AG09319 (cell line): Measurements from ENCODE around the gene SEMA3C.

Source experiments
- DNase-seq: peaks from one replicate; pipeline ENCODE4 v3.0.0-alpha.2; 2010; ENCODE audit warnings: low read depth; ENCODE audit errors: extremely low read depth
- TF ChIP-seq, protein P1 (sequence below): IDR thresholded peaks from 2 replicates; pipeline ENCODE4 v1.5.1; 2011; ENCODE audit warnings: low read depth, mild to moderate bottlenecking, inconsistent platforms, low read length, moderate library complexity

Gene SEMA3C

DNA sequence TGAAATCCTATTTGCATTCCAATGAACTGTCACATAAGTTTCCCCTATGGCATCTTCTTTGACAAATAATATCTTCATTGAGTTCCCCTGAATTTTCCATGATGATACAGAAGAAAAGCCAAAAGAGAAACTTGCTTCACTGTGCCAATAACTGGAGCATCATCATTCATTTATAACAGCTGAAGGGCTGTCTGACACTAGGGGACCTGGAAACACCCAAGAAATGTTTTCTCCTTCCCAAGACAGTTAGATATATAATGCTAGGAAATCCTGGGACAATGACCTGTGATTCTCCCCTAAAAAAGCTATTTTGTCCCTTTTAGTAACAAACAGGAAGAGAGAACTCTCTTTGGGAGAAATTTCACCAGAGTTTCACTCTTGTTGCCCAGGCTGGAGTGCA is 133.6 kb downstream of the SEMA3C start:
- TF ChIP-seq, protein P1, sequence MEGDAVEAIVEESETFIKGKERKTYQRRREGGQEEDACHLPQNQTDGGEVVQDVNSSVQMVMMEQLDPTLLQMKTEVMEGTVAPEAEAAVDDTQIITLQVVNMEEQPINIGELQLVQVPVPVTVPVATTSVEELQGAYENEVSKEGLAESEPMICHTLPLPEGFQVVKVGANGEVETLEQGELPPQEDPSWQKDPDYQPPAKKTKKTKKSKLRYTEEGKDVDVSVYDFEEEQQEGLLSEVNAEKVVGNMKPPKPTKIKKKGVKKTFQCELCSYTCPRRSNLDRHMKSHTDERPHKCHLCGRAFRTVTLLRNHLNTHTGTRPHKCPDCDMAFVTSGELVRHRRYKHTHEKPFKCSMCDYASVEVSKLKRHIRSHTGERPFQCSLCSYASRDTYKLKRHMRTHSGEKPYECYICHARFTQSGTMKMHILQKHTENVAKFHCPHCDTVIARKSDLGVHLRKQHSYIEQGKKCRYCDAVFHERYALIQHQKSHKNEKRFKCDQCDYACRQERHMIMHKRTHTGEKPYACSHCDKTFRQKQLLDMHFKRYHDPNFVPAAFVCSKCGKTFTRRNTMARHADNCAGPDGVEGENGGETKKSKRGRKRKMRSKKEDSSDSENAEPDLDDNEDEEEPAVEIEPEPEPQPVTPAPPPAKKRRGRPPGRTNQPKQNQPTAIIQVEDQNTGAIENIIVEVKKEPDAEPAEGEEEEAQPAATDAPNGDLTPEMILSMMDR = no peak
- DNase-seq = no peak

DNA sequence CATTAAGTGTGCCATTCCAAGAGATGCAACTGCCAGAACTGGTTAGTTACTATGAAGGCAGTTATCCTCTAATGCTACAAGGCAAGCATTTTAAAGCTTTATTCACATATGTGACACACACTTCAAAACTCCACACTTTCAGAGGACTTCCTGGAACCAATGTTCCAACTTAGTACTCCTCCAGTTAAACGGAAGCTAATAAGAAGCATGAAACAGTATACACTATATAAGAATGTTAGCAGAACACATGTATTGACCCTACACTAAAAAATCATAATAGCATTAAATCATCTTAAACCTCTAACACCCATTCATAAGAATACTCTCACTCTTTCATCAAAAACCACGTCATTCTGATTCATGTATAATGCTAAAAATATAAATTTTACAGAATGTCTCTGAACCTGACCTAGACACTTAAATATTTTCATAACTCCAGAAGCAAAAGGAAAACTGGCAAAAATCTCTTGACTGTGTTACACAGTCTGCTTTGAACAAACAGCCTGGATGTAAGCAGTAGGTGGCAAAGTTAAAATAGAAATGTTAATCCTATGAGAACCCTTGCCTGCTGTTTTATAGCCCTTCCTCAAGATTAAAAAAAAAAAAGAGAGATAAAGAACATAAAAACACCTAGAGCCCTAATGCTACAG is 135.0 kb downstream of the SEMA3C start:
- no peak for DNase-seq
- TF ChIP-seq, protein P1 = no peak

DNA sequence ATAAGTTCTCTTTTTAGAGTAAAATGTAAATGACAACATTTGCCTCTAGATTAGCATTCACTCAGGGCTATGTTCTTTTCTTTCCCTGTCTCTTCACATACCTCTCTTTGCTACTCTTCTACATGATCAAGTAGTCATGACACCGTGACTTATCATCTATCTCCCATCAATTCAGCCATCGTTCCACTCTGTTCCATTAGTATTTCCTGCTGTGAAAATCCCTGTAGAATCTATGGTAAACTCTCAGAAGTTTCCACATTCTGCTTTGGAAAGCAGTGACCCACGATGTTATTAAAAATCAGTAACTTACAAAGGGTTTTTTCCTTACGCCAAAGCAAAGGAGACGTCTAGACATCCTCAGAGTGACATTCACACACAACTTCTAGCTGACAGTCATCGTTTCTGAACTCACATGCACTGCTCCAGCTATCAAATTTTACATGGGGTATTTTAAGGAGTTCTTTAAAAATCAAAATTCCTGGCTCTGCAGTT is 135.6 kb downstream of the SEMA3C start:
- TF ChIP-seq, protein P1 = no peak

DNA sequence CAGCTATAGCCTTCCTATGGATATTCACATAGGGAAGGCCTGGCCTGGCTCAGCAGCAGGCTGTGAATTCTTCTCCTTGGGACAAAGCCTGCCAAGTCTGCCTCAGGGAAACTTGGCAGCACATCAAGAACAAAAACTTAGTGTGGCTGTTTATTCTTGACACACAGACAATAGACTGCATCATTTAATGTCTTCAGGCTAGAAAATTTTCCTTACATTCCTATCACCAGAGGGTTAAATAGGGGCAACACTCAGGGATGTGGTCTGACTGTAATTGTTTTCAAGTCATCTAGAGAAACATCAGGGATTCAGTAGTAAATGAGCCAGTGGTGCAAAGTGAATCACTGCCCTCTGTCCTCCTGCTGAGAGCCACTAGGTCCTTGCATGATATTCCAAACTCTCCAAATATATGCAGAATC is 137.3 kb downstream of the SEMA3C start:
- TF ChIP-seq, protein P1 = no peak
- DNase-seq = peak; percentile 43

More for the DNA sequence above, 135.6 kb downstream of the SEMA3C start:
- DNase-seq = no peak

DNA sequence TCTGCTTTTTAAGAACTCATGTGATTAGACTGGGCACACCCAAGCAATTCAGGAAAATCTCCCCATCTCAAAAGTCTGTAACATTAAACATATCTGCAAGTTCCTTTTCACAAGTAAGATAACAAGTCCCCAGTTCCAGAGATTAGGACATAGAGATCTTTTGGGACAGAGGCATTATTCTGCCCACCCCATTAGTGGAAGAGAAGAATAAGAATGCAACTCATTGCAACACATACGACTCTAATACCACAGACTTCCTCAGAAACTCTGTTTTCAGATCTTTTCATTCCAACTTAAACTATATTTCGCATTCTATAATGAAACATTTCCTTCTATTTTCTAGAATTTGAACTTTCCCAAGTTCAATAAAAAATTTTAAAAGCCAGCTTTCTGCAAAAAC is 137.7 kb downstream of the SEMA3C start:
- TF ChIP-seq, protein P1 = no peak
- DNase-seq = no peak

DNA sequence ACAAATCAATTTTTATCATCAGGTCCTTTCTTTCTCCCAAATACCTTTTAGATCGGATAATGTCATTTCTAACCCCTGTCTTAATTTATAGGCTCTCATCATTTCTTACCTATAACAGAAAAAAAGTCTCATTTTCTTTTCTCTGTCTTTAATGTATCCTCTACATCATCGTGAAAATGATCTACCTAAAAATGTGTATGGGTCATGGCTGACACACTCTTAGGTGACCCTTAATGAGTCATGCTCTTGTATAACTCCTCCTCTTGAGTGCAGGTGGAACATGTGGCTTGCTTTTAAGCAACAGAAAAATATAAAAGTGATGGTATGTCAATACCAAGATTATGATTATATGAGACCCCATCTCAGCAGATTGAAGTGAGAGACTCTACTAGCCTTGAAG is 139.4 kb downstream of the SEMA3C start:
- TF ChIP-seq, protein P1 = no peak
- no peak for DNase-seq

DNA sequence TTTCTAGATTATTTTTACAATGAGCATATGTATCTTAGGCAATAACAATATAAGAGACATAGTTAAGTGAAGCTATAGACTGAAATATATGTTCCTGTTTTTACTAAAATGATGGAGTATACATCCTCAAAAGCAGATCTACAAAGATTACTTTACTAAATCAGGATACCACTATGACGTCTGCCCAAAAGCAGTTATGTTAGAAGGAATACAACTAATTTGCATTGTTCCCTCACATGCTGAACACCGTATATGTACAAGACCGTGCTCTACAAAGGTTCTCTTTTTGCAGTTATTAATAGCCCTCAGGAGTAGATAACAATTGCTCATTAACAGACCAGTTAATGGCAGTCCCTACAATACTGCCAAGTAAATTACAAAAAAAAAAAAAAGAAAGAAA is 143.0 kb downstream of the SEMA3C start:
- no peak for DNase-seq
- TF ChIP-seq, protein P1 = no peak
